Medulla oblongata (tissue), 1 donor: ENCODE results near the gene ELL.

Experiments
- DNase-seq: peaks from one replicate; pipeline ENCODE4 v3.0.0-alpha.2; 2015; ENCODE audit errors: extremely low spot score

The ELL gene

DNA sequence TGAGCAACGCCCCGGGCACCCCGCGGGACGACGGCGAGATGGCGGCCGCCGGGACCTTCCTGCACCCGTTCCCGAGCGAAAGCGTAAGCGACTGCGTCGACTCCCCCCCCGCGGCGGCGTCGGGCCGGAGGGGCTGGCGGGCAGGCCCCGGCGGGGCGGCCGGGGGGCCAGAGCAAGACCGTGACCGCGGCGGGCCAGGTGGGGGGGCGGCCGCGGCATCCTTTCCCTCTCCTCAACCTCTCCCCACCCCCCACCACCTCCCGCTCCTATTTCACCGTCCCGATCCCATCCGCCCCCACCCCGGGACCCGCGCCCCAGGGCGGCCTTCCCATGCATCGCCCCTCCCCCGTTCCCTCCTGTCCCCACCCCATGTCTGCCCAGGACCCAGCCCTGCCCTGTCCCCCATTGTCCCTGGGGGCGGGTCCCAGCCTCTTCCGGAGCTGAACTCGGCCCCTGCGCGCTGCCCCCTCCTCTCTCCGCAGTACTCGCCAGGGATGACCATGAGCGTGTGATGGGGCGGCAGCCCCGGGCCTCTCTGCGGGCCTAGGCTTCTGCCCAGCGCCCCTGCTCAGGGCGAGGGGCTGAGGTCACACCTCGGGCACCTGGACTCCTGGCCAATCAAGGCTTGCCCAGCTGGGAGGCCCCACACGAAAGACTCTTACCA lies 88.0 kb downstream of the ELL start:
- no peak for DNase-seq

DNA sequence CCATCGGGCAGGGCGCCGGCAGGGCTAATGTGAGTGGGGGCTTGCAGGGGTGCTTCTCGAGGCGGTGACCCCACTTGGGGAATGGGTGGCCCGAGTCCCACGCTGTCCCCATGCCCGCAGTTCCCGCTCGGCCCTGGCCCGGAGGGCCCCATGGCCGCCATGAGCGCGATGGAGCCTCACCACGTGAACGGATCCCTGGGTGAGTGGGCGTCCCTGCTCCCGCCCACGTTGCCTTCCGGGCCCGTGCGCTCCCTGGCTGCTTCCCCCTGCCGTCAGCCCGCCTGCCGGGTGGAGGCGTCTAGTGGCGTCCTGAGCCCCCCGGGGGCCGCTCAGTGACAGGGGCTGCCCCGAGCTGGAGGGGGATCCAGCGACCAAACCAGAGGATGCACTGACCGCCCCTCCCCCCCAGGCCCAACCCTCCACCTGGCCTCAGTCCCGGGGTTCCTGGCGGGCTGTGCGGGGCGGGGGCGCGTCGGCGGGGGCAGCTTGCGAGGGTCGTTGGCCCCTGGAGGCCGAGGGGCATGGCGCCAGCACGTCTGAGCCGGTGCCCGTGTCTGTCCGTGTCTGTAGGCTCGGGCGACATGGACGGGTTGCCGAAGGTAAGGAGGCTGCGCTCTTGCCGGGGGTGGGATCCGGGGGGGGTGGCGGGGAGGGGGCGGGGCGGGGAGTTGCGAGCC lies 88.7 kb downstream of the ELL start:
- no peak for DNase-seq

DNA sequence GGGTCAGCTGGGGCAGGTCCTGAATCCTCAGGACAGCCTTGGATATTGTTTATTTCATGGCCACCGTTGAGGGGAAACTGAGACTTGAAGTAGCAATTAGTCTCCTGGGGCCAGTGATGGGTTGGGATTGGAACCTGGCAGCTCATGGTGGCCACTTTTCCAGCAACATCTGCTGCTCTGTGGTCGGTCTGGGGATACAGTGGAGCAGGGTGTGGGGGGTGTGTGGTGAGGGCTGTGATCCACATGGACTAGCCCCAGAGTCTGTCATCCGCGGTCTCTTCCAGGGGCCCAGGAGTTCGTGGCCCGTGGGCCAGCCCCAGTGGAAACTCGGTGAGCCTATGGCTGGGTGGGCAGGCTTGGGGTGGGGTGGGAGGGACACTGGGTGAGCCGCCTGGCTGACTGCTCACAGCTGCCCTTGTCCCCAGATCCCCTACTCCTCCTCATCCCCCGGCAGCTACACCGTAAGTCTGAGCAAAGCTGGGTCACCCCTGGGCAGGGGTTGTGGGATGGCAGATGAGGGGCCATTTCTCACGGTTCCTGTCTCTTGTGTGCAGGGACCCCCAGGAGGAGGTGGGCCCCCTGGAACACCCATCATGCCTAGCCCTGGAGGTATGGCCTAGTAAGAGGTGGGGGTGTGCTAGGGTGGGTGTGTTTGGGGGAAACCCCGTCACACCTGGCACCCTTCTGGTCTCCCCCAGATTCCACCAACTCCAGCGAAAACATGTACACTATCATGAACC lies 89.4 kb downstream of the ELL start:
- no peak for DNase-seq

DNA sequence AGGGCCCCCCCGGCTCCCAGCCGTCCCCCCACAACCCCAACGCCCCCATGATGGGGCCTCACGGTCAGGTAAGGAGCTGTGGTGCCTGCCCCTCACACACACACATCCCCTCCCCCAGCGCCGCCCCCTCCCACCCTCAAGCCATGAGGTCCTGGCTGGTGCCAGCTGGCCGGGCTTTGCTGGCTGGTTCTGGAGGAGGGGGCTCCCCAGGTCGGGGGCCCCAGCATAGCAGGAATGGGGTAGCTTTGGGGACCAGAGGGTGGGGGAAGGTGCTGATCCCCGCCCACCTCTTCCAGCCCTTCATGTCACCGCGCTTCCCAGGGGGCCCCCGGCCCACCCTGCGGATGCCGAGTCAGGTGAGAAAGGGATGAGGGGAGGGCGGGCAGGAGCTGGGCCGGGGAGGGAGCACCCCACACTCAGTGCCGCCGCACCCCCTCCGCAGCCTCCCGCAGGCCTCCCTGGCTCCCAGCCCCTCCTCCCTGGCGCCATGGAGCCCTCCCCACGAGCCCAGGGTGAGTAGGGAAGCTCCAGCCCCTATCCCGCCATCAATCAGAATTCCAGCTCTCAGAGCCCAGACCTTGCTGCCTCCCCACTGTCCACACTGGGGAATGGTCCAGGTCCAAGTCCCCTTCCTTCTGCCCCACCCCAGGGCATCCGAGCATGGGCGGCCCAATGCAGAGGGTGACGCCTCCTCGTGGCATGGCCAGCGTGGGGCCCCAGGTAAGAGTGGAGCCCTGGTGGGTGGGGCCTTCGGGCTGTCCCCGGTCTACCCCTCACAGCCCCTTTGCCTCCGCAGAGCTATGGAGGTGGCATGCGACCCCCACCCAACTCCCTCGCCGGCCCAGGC lies 90.3 kb downstream of the ELL start:
- no peak for DNase-seq

DNA sequence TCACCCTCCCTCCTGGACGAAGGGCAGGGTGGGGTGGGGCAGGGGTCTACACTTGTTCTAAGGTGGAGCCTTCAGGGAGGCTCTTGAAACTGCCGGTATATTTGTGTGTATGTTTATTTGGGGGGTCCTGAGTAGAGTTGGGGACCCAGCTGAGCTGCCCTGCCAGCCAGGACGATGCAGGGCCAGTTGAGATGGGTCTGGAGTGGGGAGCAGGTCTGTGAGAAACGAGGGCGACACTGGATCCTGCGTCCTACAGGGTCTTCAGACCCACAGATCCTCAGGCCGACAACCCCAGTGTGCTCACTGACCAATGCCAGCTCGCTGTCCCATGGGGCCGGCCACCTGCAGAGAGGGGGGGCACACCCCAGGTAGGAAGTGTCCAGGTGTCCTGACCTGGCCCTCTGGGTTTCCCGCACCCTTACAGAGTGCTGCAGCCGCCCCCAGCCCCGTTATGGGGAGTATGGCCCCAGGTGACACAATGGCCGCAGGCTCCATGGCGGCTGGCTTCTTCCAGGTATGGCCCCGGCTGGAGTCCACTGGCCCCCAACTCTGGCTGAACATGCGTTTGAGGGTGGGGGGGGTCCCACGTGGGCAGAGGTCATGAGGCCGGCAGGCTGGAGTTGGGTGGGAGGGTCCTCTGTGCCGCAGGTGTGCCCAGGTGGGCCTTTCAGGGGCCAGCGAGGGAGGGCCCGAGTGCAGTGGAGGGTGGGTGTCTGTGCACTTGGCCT lies 91.3 kb downstream of the ELL start:
- no peak for DNase-seq

DNA sequence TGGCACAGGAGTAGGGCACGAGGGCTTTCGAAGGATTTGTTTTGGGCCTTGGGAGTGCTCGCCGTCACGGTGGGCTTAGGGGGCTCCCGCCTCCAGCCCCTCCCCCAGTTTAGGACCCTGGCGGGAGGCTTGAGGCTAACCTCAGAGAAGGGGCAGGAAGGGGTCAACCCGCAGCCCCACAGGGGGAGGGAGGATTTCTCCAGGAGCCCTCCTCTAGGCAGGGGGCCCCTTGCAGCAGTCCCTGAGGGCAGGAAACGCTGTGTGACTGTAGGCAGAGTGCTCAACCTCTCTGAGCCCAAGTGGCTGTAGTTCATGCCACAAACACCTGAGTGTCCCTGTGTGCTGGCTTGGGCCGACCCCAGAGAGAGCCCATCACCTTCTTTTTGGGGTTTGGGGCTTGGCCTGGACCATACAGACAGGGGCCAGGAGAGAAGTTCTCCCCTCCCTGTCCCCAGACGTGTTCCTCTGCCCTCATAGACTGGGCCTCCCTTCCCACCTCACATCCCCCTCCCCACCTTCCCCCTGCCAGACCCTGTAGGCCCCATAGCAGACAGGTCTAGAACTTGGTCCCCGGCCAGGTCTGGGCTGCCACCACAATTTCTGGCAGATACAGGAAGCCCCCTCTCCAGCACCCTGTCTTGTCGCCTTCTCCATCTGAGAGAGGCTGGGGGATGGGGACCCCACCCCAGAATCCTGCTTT lies 92.0 kb downstream of the ELL start:
- DNase-seq: no peak

DNA sequence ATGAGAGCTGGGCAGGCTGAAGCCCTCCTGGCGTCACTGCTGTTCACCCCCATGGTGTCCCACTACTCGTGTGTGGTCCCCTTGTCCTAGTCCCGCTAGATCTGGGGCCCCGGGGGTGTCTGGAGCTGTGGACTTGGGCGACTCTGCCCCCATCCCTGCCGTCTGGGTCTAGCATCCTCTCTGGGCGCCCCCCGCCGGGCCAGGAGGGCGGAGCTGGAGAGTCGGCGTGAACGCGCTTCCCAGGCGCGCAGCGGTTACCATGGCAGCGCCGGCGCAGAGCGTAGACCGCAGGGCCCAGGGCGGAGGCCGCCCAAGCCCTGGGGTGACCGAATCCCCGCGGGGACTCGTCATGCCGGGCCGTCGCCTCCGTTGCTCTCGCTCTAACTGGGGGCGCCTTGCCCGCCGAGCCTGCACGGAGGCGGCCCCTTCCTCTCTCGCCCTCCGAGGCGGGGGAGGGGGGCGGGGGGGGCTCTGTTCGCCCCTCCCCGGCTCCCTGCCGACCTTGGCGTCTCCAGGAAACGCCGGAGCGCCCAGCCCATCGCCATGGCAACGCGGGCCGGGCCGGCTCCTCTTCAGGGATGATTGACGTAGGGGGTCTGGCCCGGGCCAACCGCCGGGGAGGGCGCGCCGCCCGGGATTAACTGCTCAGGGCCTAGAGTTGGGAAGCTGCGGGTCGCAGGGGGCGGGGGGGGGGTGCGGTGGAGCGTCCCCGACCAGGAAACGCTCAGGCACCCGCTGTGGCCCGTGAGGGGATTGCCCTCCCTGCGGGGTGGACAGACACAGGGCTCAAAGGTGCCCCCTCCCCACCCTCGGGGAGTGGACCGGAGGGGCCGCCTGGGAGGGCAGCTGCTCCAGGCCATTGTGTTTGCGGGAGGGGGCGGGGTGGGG lies 92.8 kb downstream of the ELL start:
- peak; percentile 59 for DNase-seq

DNA sequence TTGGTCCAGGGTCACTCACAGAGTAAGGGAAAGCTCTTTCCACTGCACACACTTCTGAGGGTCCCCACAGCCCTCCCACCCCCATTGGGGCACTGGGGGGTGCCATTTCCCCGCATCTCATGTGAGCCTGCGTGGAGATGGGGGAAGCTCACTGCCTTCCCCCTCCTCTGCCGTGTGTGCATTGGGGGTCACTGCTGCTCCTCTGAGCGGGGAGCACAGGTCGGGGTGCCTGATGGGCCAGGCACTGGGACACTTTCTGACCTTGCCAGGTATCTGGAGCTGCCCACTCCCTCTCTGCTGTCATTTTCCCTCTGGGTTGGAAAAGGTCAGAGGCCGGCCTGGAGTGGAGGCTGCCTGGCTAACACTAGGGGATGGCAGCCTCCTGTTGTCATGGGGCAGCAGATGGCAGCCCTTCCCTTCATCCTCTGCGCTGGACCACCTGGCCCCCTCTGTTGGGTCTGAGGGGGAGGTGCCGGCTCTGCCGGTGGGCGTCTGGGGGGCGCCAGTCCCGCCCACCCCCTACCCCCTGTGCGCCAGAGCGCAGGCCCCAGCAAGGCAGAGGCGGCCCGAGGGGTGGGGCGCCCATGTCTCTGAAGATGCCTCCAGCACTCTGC lies 93.6 kb downstream of the ELL start:
- no peak for DNase-seq

DNA sequence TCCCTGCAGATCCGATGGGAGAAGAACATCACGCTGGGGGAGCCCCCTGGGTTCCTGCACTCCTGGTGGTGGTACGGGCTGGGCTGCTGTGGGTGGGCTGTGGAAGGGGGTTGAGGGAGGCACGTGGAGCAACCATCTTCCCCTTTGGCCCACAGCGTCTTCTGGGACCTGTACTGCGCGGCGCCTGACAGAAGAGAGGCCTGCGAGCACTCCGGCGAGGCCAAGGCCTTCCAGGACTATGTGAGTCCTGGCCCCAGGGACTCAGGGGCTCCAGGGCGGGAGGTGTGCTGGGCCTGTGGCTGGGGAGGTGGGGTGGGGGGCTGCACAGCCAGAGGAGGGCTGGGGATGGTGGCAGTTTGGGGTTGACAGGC lies 94.1 kb downstream of the ELL start:
- DNase-seq: no peak

DNA sequence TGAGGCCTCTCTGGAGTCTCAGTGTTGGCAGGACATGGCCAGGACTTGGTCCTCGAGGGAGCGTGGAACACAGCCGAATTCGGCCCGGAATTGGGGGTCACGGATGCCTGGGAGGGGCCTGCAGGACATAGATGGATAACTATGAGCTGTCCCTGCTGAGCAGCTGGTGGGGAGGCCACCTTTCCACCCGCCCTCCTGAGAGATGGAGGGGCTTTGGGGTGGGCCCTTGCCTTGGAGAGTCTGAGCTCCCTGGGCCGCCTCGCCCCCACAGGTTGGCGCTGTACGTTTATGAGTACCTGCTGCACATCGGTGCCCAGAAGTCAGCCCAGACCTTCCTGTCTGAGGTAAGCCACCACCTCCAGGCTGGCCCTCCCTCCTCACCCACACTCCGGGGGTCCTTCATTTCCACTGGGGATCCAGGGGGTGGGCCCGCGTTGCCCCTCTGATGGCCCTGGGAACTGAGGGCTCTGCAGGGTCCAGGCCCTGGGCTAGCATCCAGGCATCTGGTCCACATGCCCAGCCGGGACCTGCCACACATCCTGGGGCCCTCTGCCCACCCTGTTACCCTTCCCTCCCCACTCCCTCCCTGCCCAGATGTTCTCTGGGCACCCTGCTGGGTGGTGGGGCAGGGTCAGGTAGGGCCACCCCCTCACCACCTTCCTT lies 94.7 kb downstream of the ELL start:
- DNase-seq: no peak

DNA sequence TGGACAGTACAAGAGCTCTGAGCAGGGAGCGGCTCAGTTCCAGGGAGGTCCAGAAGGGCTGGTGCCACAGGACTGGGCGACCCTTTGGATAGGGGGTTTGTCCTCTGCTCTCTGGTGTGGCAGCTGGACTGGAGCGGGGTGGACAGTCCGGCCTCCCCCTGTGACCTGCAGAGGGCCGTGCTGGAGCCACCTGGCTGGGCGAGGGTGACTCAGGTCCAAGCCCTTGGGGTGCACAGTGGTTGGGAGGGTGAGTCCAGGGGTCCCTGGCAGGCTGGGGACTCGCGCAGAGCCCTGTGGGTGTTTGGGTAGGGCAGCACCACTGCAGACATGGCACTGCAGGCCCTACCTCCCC lies 95.5 kb downstream of the ELL start:
- DNase-seq: no peak

DNA sequence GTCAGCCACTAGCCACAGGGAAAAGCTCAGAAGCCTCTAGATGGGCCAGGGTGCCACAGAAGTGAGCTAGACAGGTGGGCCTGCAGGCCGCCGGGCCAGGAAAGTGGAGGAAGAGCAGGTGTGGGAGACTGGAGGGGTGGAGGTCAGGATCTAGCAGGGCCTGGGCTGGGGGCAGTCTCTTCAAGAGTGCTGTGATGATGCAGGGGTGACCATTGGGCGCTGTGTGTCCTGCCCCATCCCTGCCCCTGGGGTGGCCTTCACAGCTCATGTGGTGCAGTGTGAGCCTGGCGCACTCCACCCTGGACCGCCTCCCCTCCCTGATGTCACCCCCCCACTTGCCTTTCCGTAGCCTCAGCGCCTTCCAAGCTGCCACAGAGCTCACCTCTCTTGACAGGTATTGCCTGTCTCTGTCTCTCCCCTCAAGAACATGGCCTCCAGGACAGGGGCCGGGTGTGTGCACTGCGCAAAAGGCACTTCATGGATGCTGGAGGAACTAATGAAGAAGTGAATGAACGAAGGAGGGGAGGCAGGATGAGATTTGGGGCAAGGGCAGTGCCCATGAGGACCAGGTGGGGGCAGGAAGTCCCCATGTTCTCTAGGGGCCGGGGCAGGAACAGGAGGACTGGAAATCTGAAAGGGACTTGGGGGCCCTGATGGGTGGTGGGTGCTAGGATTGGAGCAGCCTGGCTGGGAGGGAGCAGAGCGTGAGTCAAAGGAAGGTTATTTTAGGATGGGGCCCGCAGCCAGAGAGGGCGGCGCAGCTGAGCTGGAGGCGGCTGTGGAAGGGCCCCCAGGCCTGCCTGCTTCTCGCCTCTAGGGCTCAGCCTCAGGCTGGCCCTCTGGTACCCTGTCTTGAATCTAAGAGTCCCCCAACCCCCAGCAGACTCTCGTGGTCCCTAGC lies 96.1 kb downstream of the ELL start:
- DNase-seq: no peak

DNA sequence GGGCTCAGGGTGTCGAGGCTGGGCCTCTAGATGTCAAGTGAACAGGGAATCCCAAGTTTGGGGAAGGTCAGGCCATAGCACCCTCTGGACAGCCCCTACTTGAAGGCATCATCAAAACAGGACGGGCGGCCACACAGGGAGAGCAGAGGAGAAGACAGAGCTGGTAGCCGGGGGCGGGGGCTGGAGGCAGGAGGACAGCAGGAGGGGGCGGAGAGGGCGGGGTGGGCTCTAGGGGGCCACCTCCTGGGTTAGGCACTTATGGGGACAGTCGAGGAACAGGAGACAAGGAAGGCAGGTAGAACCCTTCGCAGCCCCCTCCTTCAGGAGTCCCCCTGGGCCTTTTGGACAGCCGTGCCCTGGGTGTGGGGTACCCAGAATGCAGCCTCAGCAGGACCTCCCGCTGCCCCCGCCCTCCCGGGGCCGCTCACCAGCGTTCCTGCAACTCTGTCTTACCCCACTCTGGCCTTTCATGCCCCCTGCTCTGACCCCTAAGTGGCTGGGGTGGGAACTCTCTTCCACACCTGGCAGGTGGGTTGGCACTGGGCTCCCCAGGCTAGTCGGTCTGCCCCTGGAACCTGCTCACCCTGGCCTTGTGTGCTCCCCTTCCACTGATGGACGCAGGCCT lies 96.9 kb downstream of the ELL start:
- no peak for DNase-seq

DNA sequence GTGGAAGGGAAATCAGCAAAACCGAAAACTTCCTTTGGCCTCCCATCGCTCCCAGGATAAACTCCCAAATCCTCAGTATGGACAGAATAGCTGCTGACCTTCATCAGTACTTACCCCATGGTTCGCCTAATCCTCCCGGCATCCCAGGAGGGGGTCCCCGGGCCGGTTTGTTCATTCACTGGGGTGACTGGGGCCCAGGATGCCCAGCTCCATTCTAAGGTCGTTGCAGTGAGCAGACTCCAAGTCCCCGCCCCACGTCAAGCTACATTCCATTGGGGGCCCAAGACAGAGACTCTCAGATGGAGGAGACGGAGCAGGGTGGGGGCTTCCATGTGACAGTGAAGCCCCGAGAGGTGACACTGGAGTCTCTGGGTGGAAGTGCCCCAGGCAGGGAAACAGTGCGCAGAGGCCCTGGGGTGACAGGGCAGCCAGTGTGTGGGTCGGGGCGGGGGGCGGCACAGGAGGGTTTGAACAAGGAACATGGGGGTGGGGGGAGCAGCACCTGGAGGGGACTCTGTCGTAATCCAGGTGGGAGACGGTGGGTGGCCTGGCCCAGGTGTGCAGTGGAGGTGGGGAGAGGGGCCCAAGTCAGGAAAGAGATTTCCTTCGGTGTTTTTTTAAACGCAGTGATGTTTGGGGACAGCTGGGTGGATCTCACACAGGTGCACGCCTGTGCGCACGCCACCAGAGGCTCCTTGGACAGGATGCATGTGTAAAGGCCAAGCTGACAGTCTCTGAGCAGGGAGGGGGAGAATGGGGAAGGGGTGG lies 97.6 kb downstream of the ELL start:
- no peak for DNase-seq

DNA sequence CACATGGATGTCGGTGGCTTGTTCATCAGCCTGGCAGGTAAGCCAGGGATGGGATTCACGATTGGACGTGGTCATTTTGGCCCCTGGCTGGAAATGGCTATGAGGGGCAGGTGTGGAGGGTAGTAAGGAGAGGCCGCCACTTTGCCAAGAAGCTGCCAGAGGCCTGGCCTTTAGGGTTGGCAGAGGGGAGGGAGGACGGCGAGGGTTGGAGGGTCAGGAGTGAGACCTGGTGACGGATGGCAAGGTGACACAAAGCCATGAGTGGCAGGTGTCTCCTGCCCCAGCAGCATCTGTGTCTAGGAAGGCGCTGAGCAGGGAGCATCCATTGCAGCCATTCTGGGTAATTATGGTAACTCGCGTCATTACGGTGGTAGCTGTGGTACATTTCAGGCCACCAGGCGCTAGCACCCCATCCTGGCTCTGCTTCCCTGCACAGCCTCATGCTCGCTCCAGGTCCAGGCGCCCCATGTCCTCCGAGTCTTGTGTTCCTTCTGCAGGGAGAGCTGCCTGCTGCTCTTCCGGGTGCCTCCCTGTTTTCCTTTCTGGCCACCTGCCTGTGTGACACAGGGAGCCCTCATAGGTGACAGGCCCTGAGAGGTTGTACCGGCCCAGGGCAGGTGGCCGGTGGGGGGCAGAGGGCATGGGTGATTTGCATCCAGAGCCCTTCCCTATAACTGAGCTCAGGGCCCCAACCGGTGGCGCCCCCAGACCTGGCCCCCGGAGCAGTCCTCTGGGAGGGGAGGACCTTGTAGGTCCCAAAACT lies 98.4 kb downstream of the ELL start:
- no peak for DNase-seq
